HepG2 (cell line): Measurements from ENCODE around the gene BLMH. TPM values are rescaled to one million over a fixed set of nuclear protein-coding genes. Genes with fewer than 3 reads are reported as not detected.
A peak's percentile ranks its signal among the peaks of the same experiment; 100 is the strongest.

ENCODE experiments used
- ATAC-seq: fragments of 200-7000 bp; cut with Tn5 transposase; 3 replicates; pipeline ENCODE4 v1.9.1; 2020; ENCODE audit warnings: mild to moderate bottlenecking, moderate library complexity
- BruUV-seq: library from RNA; stranded (reverse); fragments of 400-500 nt; replicated peaks from 2 replicates; lab custom pipeline; 2021; lab: Mats Ljungman, UMichigan
- CTCF ChIA-PET: fragments of 300-600 bp; formaldehyde crosslinking; extraction: SDS; loops from one replicate; lab custom pipeline; 2021; ENCODE audit warnings: low total read pairs, inconsistent platforms, low intra/inter-chr PET ratio; lab: Yijun Ruan, JAX
- POLR2A ChIA-PET: fragments of 350-600 bp; sonication (Branson Sonifier 250); formaldehyde crosslinking; loops from one replicate; lab custom pipeline; 2020; ENCODE audit warnings: antibody characterized with exemption, inconsistent platforms; lab: Yijun Ruan, JAX
- DNase-seq: peaks from one replicate; pipeline ENCODE4 v3.0.0-alpha.2; 2015; ENCODE audit warnings: low spot score
- FAIRE-seq: peaks from 3 replicates; lab custom pipeline; 2011; peaks lifted over from hg19 to GRCh38; lab: Jason Lieb, UNC
- H2AFZ ChIP-seq: one replicate; pipeline ENCODE4 v1.6.1; 2011; ENCODE audit warnings: low read length, inconsistent platforms
- H3K27ac ChIP-seq: fragments of 300-600 bp; 3 replicates; pipeline ENCODE4 v1.8.0; 2011; ENCODE audit warnings: mixed run types, mild to moderate bottlenecking, mixed read lengths, low read length, inconsistent platforms; ENCODE audit not compliant: insufficient read depth; ENCODE audit errors: extremely low read length
- H3K27me3 ChIP-seq, 2 experiments: fragments of 200-600 bp in 1 of 2; 2 replicates in 1 of 2; 3 replicates in 1 of 2; pipeline versions ENCODE4 v1.6.0 to v1.8.0; 2011; ENCODE audit warnings: low read length in 2 of 2, mild to moderate bottlenecking in 2 of 2, moderate library complexity in 2 of 2, inconsistent platforms in 1 of 2; ENCODE audit not compliant: insufficient read depth in 2 of 2, control insufficient read depth in 1 of 2
- H3K36me3 ChIP-seq, 2 experiments: fragments of 200-600 bp in 1 of 2; replicated peaks in 1 of 2; 2 replicates in 1 of 2; 3 replicates in 1 of 2; pipeline versions ENCODE4 v1.5.1 to v1.8.0; 2011; ENCODE audit warnings: low read length in 2 of 2, inconsistent platforms in 1 of 2; ENCODE audit not compliant: insufficient read depth in 2 of 2, control insufficient read depth in 1 of 2
- H3K4me1 ChIP-seq: 2 replicates; pipeline ENCODE4 v1.5.1; 2012; ENCODE audit warnings: low read length, inconsistent platforms; ENCODE audit not compliant: insufficient read depth
- H3K4me2 ChIP-seq: 2 replicates; pipeline ENCODE4 v1.6.0; 2011; ENCODE audit warnings: low read depth, low read length, inconsistent platforms
- H3K4me3 ChIP-seq, 3 experiments: fragments of 200-600 bp in 1 of 3; sonication (generic), shearing (Covaris generic) in 1 of 3; replicated peaks in 1 of 3; 2 replicates each; pipeline ENCODE4 v1.5.1; 2011 to 2016; ENCODE audit warnings: low read length in 3 of 3, inconsistent platforms in 2 of 3, low read depth in 2 of 3, mild to moderate bottlenecking in 2 of 3, control low read depth in 1 of 3, mixed read lengths in 1 of 3; ENCODE audit not compliant: insufficient read depth in 1 of 3
- H3K79me2 ChIP-seq: one replicate; pipeline ENCODE4 v1.6.1; 2011; ENCODE audit warnings: low read length, inconsistent platforms; ENCODE audit not compliant: insufficient read depth
- H3K9ac ChIP-seq: 2 replicates; pipeline ENCODE4 v1.6.0; 2011; ENCODE audit warnings: mild to moderate bottlenecking, low read depth, low read length, inconsistent platforms; ENCODE audit not compliant: insufficient read depth
- H3K9me3 ChIP-seq: 2 replicates; pipeline ENCODE4 v1.5.1; 2012; ENCODE audit warnings: mild to moderate bottlenecking, low read length
- H4K20me1 ChIP-seq: 2 replicates; pipeline ENCODE4 v1.6.0; 2011; ENCODE audit warnings: inconsistent platforms, mild to moderate bottlenecking, low read length, moderate library complexity; ENCODE audit not compliant: insufficient read depth
- ELF1 ChIP-seq: sonication (generic); formaldehyde crosslinking; IDR thresholded peaks from 2 replicates; pipeline ENCODE4 v1.4.0; 2020; ENCODE audit warnings: missing genetic modification reagents
- ETV5 ChIP-seq: IDR thresholded peaks from 2 replicates; pipeline ENCODE4 v1.6.1; 2018; ENCODE audit warnings: missing biosample characterization, missing genetic modification reagents, inconsistent platforms, borderline replicate concordance
- HNF4A ChIP-seq: sonication (generic); formaldehyde crosslinking; IDR thresholded peaks from 2 replicates; pipeline ENCODE4 v1.4.0; 2020; ENCODE audit warnings: missing genetic modification reagents
- HNF4G ChIP-seq, 2 experiments: sonication (generic) in 1 of 2; formaldehyde crosslinking in 1 of 2; IDR thresholded peaks; 2 replicates each; pipeline versions ENCODE4 v1.4.0 to v1.6.1; 2011 to 2020; ENCODE audit warnings: borderline replicate concordance in 2 of 2, low read depth in 2 of 2, mild to moderate bottlenecking in 2 of 2, low read length in 1 of 2, missing genetic modification reagents in 1 of 2, moderate library complexity in 1 of 2
- NFE2L1 ChIP-seq: sonication (generic); formaldehyde crosslinking; IDR thresholded peaks from 2 replicates; pipeline ENCODE4 v1.4.0; 2020; ENCODE audit warnings: missing genetic modification reagents, mild to moderate bottlenecking, borderline replicate concordance
- SAP130 ChIP-seq: IDR thresholded peaks from 2 replicates; pipeline ENCODE4 v1.6.1; 2016; ENCODE audit warnings: low read depth
- SETDB1 ChIP-seq: sonication (generic); formaldehyde crosslinking; IDR thresholded peaks from 2 replicates; pipeline ENCODE4 v1.5.1; 2020; ENCODE audit warnings: missing genetic modification reagents, mild to moderate bottlenecking, borderline replicate concordance
- THAP8 ChIP-seq: sonication (generic); formaldehyde crosslinking; IDR thresholded peaks from 2 replicates; pipeline ENCODE4 v1.5.1; 2020; ENCODE audit warnings: missing genetic modification reagents, mild to moderate bottlenecking, borderline replicate concordance
- ZMYM3 ChIP-seq: sonication (generic); formaldehyde crosslinking; IDR thresholded peaks from 2 replicates; pipeline ENCODE4 v1.5.1; 2020; ENCODE audit warnings: mild to moderate bottlenecking, missing genetic modification reagents
- ZNF576 ChIP-seq: sonication (generic); formaldehyde crosslinking; IDR thresholded peaks from 2 replicates; pipeline ENCODE4 v1.4.0; 2020; ENCODE audit warnings: mild to moderate bottlenecking, missing genetic modification reagents
- ZNF768 ChIP-seq: sonication (generic); formaldehyde crosslinking; IDR thresholded peaks from 2 replicates; pipeline ENCODE4 v1.4.0; 2020; ENCODE audit warnings: missing genetic modification reagents
- WGBS: methylation state at CpG from one replicate; pipeline ENCODE4 v1.1.6; 2017; ENCODE audit warnings: low lambda C conversion rate; 5-methylcytosine and 5-hydroxymethylcytosine counted together
- in situ Hi-C: cut with HindIII; loops from 2 replicates; pipeline ENCODE4 v1.10.0; 2017; ENCODE audit warnings: low pct_unique_long_range_greater_than_20kb; ENCODE audit not compliant: extremely low pct_ligation_motif_present
- intact Hi-C: fragments of 100-400 bp; cut with micrococcal nuclease; formaldehyde crosslinking; loops from one replicate; pipeline ENCODE4 v1.10.0; 2022; ENCODE audit not compliant: unreplicated experiment
- polyA plus RNA-seq, 8 experiments: library from polyadenylated mRNA; depleted of rRNA in 3 of 8; stranded (reverse) in 7 of 8; unstranded in 1 of 8; fragments of >200 nt; fragmentation: Illumina TruSeq in 4 of 8; extraction: Trizol in 4 of 8; gene quantifications; 2 replicates each; pipeline versions ENCODE4 v1.2.1 to v1.2.3, GENCODE V29; 2011 to 2016; ENCODE audit warnings: low read depth in 4 of 8, missing spikeins in 1 of 8, mixed read lengths in 1 of 8; ENCODE audit not compliant: insufficient read depth in 1 of 8
- total RNA-seq, 5 experiments: library from RNA; depleted of rRNA; stranded (reverse); fragments of >200 nt; fragmentation: Illumina TruSeq; extraction: Trizol; gene quantifications; 2 replicates each; pipeline ENCODE4 v1.2.3, GENCODE V29; 2016; ENCODE audit warnings: low read depth in 1 of 5

Gene BLMH
- total and polyA plus RNA-seq, 2 of the 13 experiments (the other 11 are each of a cell fraction or from before 2014, with no cell fraction given), result 12.1 to 41.0 TPM

GRCh38 chr17:30229012-30229411 lies 62.7 kb downstream of the BLMH start:
- POLR2A ChIA-PET, result no interaction called here
- H2AFZ ChIP-seq, result no peak overlapping the region

DNA sequence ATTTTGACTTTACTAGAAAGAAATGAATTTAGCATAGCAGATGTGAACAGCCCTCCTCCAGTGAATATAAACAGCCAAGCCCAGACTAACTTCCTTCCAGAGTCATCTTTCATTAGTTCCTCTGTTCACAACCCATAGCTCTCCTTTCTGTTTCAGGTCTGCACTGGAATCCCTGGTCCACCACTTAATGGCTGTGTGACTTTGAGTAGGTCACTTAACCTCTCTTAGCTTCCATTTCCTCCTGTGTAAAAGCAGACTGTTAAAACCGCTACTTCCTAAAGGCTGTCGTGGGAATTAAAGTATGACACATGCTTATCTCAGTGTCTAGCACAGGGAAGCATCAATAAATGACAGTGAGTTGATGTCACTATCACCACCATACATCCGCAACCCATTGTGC lies 63.7 kb downstream of the BLMH start:
- ChIA-PET CTCF (no interaction called here), POLR2A (no interaction called here)
- intact Hi-C loops, result loop anchor here (10.0 kb wide), 1 partner anchor 53 kb away; no protein-coding TSS in a partner anchor

More at GRCh38 chr17:30229012-30229411, 62.7 kb downstream of the BLMH start:
- Histone ChIP-seq H3K4me2 (peak overlapping the region; percentile 34), H3K27ac (no peak overlapping the region), H3K9me3 (no peaks in the 10 kb centered on the region), H4K20me1 (no peaks in the 10 kb centered on the region), H3K4me1 (peaks cover 76% of the 10 kb centered on the region), H3K9ac (peak overlapping the region; percentile 17; the same call in 1 of the 2 replicates), H3K27me3 (no peaks in the 10 kb centered on the region), H3K36me3 (no peaks in the 10 kb centered on the region), H3K4me3 (peak overlapping the region in 1 of 3 experiments; percentile 12; a peak in 2 of 6 replicates), H3K79me2 (no peaks in the 10 kb centered on the region)
- peak; percentile 15; the same call in 2 of the 3 replicates for ATAC-seq
- no peak; the same call in 1 of the 2 replicates for TF ChIP-seq ETV5
- TF ChIP-seq HNF4G (IDR thresholded peaks at IDR 0.05; ENCODE audit: borderline replicate concordance, low read depth, low read length), result peak; percentile 18; the same call in 1 of the 2 replicates
- TF ChIP-seq HNF4G (CRISPR knock-in tag; IDR thresholded peaks at IDR 0.05; ENCODE audit: borderline replicate concordance, low read depth), result no peak
- peak; percentile 28; the same call in 1 of the 2 replicates for TF ChIP-seq SAP130 (CRISPR knock-in tag)
- TF ChIP-seq ELF1 (CRISPR knock-in tag), result no peak
- TF ChIP-seq HNF4A (CRISPR knock-in tag), result peak; percentile 39; the same call in 1 of the 2 replicates
- DNase-seq, result peak; percentile 34
- peak; percentile 12 for FAIRE-seq
- BruUV-seq, result no TSS peak
- intact Hi-C loops, result loop anchor here (10.0 kb wide), 1 partner anchor 54 kb away; no protein-coding TSS in a partner anchor
- in situ Hi-C loops, result no loop called here
- CTCF ChIA-PET, result no interaction called here
- 22% methylated on average over 7 of the region's 7 CpGs for WGBS

More for the DNA sequence above, 63.7 kb downstream of the BLMH start:
- BruUV-seq, result no TSS peak
- TF ChIP-seq ZMYM3 (CRISPR knock-in tag), result peak; percentile 37; the same call in 1 of the 2 replicates
- no peak for TF ChIP-seq ZNF576 (CRISPR knock-in tag)
- no peak for TF ChIP-seq THAP8 (CRISPR knock-in tag)
- no peak for TF ChIP-seq SETDB1 (CRISPR knock-in tag)
- peak; percentile 72; the same call in 1 of the 2 replicates for TF ChIP-seq ZNF768 (CRISPR knock-in tag)
- TF ChIP-seq NFE2L1 (CRISPR knock-in tag), result no peak
- Histone ChIP-seq H3K79me2 (no peaks in the 10 kb centered on the region), H2AFZ (no peak overlapping the region), H3K4me2 (no peak overlapping the region), H3K27ac (no peak overlapping the region), H3K4me1 (peaks cover 84% of the 10 kb centered on the region), H3K4me3 (no peak overlapping the region), H3K36me3 (no peaks in the 10 kb centered on the region), H4K20me1 (no peaks in the 10 kb centered on the region), H3K9me3 (no peaks in the 10 kb centered on the region), H3K27me3 (no peaks in the 10 kb centered on the region), H3K9ac (no peak overlapping the region)
- in situ Hi-C loops, result no loop called here
- 98% methylated on average over 3 of the region's 3 CpGs for WGBS
- FAIRE-seq, result no peak
- no peak for ATAC-seq
- DNase-seq, result no peak
